Measurements from ENCODE around the gene SZRD1. TPM values are rescaled to one million over a fixed set of nuclear protein-coding genes. Genes with fewer than 3 reads are reported as not detected.
"Not testable (repeated sequence)": the region's sequence is repeated elsewhere in the genome, so short reads cannot be mapped to it uniquely, and the experiment has no call there.

Gene SZRD1, protein sequence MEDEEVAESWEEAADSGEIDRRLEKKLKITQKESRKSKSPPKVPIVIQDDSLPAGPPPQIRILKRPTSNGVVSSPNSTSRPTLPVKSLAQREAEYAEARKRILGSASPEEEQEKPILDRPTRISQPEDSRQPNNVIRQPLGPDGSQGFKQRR
- 198 TPM in 2 replicates for total RNA-seq

DNA sequence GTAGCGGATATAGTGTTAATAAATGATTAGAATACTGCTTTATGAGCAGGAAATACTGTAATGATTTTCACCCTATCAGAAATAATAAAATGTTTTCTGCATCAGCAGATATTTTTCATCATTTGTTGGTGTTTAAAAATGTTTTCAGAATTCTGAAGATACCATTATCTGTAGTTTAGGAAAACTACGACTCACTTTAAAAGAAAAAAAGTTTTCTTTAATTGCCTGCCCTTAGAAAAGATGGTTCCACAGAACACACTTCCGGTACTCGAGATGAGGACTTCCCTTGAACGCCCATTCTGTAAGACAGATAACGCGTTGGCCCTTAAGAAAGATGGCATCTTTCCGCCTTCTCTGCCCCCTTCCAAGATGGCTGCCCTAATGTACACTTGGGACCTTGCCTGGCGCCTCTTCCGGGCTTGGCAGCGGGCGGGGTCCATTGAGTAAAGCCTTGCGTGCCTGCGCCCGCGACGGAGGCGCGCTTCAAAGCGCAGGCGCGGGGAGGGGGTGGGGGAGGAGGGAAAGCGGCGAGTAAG lies at the start of gene SZRD1:
TSS of gene SZRD1 (plus strand) at position 521 of the 536 bp plus-strand sequence. CDS start 16 bp downstream, outside the sequence.
- Mint-ChIP-seq H3K9me3 (no peaks in the 10 kb centered on the region), H3K4me1 (ENCODE audit: low read depth) (peaks cover 30% of the 10 kb centered on the region), H3K36me3 (ENCODE audit: low read depth) (peaks cover 21% of the 10 kb centered on the region), H3K27ac (peak within 1 kb of the TSS; percentile 99), H3K27me3 (ENCODE audit: low read depth) (no peaks in the 10 kb centered on the region), H3K4me3 (ENCODE audit: low read depth) (peak within 1 kb of the TSS; percentile 96)
- intact Hi-C loops (cut with micrococcal nuclease), result loop anchor here (1.0 to 5.0 kb wide), 10 partner anchors 14 to 840 kb away; partner anchors contain the start of genes CPLANE2, DDI2, DNAJC16 and FBXO42
- DNase-seq (ENCODE audit: low spot score), result peak; percentile 95

DNA sequence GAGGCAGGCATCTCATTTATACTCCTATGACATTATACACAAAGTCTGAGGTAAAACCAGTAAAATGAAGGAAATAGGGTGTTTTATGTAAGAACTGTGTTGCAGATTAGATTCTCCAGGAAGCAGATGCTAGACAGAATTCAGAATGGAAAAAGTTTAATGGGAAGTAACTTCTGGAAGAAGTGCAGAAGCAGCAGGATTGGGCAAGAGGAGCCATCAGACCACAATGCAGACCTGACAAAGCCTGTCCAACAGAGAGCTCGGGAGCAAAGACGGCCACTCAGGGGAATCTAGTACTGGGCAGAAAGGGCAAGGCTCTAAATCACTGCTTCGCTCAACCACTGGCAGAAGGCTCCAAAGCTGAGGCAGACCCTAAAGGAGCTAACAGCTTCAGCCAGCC lies 48.5 kb upstream of the SZRD1 start:
- Mint-ChIP-seq H3K9me3 (no peaks in the 10 kb centered on the region), H3K4me3 (ENCODE audit: low read depth) (no peak overlapping the region), H3K36me3 (ENCODE audit: low read depth) (peaks cover 15% of the 10 kb centered on the region), H3K27me3 (ENCODE audit: low read depth) (no peaks in the 10 kb centered on the region), H3K27ac (no peak overlapping the region), H3K4me1 (ENCODE audit: low read depth) (peaks cover 2% of the 10 kb centered on the region)
- intact Hi-C loops (cut with micrococcal nuclease), result no loop called here
- no peak for DNase-seq (ENCODE audit: low spot score)

DNA sequence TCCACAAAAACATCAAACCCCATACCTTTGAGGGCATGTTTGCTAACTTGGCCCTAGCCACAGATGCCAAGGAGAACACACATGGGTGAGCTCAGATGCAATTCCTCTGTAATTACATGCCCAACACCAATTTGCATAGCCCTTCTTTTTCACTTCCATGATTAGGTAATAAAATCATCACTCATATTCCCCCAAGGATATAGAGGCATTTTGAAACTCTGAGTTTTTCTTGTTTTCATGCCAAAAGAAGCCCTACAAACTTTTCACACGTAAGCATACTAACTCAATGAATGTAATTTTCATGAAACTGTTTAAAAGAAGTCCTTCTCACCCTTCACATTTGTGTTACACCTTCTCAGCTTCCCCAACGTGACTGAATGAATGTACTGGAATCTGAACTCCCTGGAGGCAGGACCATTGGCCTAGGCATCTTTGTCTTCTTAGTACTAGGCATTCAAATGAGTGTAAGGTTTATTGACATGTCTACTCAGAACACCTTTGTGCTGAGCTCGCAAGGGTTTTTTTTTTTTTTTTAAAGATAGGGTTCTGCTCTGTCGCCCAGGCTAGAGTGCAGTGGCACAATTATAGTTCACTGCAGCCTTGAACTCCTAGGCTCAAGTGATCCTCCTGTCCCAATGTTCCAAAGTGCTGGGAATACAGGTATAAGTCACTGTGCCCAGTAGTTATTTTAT lies 45.7 kb upstream of the SZRD1 start:
- H3K4me3 Mint-ChIP-seq (ENCODE audit: low read depth), result no peak overlapping the region
- intact Hi-C loops (cut with micrococcal nuclease), result no loop called here
- no peaks in the 10 kb centered on the region for H3K27me3 Mint-ChIP-seq (ENCODE audit: low read depth)
- no peaks in the 10 kb centered on the region for H3K9me3 Mint-ChIP-seq
- peaks cover 6% of the 10 kb centered on the region for H3K36me3 Mint-ChIP-seq (ENCODE audit: low read depth)
- peaks cover 2% of the 10 kb centered on the region for H3K4me1 Mint-ChIP-seq (ENCODE audit: low read depth)
- H3K27ac Mint-ChIP-seq, result no peak overlapping the region
- DNase-seq (ENCODE audit: low spot score), result no peak

DNA sequence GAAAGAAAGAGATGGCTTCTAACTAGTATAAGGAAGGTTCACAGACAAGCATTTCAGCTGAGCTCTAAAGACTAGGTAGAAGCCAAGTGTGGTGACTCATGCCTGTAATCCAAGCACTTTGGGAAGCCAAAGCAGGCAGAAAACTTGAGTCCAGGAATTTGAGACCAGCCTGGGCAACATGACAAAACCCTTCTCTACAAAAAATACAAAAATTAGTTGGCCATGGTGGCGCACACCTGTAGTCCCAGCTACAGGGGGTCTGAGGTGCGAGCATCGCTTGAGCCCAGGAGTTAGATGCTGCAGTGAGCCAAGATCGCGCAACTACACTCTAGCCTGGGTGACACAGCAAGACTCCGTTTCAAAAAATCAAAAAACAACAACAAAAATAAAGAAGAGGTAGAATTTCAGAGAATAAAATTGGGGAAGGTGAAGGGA lies 42.6 kb upstream of the SZRD1 start:
- H3K4me3 Mint-ChIP-seq (ENCODE audit: low read depth), result no peak overlapping the region
- H3K27ac Mint-ChIP-seq, result no peak overlapping the region
- no peak for DNase-seq (ENCODE audit: low spot score)
- H3K36me3 Mint-ChIP-seq (ENCODE audit: low read depth), result peaks cover 13% of the 10 kb centered on the region
- no peaks in the 10 kb centered on the region for H3K27me3 Mint-ChIP-seq (ENCODE audit: low read depth)
- intact Hi-C loops (cut with micrococcal nuclease), result no loop called here
- peaks cover 5% of the 10 kb centered on the region for H3K4me1 Mint-ChIP-seq (ENCODE audit: low read depth)
- H3K9me3 Mint-ChIP-seq, result no peaks in the 10 kb centered on the region

DNA sequence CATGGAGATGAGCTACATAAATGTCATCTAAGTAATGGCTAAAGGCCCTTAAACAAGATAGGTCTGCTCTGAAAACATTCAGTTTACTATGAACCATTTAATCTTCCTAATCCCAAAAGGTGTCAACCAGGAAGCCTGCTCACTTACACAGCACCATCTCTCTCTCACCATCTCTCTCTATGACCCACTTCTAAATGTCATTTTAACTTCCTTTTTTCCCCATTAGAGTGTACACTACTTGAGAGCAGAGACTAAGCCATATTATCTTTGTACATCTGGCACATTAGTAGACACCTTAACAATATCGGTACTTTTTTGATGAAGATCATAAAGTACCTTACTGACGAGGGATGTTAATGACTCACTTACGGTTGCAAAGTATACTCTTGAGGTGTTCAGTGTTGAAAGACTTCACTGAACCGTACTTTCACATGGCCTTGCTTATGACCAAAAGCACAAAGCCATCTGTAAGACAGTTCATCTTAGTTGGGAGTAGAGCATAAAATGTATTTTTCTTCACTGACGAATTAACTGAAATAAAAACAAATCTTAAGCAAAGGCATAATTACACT lies 40.1 kb upstream of the SZRD1 start:
- Mint-ChIP-seq H3K36me3 (ENCODE audit: low read depth) (peaks cover 13% of the 10 kb centered on the region), H3K27me3 (ENCODE audit: low read depth) (no peaks in the 10 kb centered on the region), H3K4me1 (ENCODE audit: low read depth) (peaks cover 3% of the 10 kb centered on the region), H3K9me3 (no peaks in the 10 kb centered on the region), H3K27ac (no peak overlapping the region), H3K4me3 (ENCODE audit: low read depth) (no peak overlapping the region)
- no peak for DNase-seq (ENCODE audit: low spot score)
- intact Hi-C loops (cut with micrococcal nuclease), result no loop called here

DNA sequence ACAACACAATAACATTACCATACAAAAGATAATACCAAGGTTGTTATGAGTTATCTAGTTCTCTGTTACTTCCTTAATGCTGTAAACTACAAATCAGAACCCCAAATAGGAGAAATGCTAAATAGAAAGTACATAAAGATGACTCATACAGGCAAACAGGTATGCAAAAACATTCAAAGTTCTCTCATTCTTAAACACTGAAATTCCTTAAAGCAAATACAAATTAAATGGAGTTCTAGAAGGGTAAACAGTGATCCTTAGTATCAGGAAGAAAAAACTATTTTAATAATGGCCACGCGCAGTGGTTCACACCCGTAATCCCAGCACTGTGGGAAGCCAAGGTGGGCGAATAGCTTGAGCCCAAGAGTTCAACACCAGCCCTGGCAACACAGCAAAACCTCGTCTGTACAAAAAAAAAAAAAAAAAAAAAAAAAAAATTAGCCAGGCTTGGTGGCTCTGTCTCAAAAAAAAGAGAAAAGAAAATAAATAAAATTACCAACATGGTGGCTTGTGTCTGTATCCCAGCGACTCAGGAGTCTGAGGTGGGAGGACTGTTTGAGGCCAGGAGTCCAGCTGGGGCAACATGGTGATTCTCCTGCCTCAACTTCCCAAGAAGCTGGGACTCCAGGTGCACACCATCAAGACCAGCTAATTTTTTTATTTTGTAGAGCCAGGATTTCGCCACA lies 32.2 kb upstream of the SZRD1 start:
- H3K4me1 Mint-ChIP-seq (ENCODE audit: low read depth), result peaks cover 14% of the 10 kb centered on the region
- intact Hi-C loops (cut with micrococcal nuclease), result no loop called here
- H3K27me3 Mint-ChIP-seq (ENCODE audit: low read depth), result no peaks in the 10 kb centered on the region
- no peaks in the 10 kb centered on the region for H3K9me3 Mint-ChIP-seq
- H3K27ac Mint-ChIP-seq, result no peak overlapping the region
- peaks cover 6% of the 10 kb centered on the region for H3K36me3 Mint-ChIP-seq (ENCODE audit: low read depth)
- H3K4me3 Mint-ChIP-seq (ENCODE audit: low read depth), result no peak overlapping the region
- DNase-seq (ENCODE audit: low spot score), result no peak

DNA sequence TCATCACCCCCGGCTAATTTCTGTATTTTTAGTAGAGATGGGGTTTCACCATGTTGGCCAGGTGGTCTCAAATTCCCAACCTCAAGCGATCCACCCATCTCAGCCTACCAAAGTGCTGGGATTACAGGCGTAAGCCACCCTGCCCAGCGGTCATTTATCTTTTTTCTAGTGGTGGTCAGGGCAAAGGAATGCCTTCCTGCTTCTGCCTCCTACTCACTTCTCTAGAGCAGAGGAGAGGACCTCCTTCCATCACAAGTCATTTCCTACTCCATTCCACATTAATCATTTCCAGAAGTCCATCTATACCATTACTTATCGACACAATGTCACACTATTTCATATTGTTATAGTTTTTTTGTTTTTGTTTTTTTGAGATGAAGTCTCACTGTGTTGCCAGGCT lies 28.1 kb upstream of the SZRD1 start:
- Mint-ChIP-seq H3K36me3 (ENCODE audit: low read depth) (peaks cover 8% of the 10 kb centered on the region), H3K4me3 (ENCODE audit: low read depth) (no peak overlapping the region), H3K9me3 (no peaks in the 10 kb centered on the region), H3K27ac (no peak overlapping the region), H3K4me1 (ENCODE audit: low read depth) (peaks cover 14% of the 10 kb centered on the region), H3K27me3 (ENCODE audit: low read depth) (no peaks in the 10 kb centered on the region)
- DNase-seq (ENCODE audit: low spot score), result no peak
- intact Hi-C loops (cut with micrococcal nuclease), result no loop called here

DNA sequence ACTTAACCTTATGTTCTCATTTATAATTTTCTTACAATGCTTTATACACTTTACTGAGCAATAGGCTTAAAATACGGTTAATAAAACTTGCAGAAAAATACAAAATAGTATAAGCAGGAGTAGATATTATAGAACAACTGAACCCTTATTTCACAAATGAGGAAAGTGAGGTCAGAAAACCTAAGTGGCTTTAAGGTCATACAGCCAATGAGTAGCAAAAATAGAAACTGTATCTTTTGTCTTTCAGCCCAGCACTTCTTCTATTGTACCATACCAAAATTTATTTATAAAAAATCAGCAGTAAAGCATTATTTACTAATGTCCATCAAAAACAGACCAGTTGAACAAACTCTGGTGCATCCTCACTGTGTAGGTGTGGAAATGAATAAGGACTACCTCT lies 26.4 kb upstream of the SZRD1 start:
- H3K27me3 Mint-ChIP-seq (ENCODE audit: low read depth), result no peaks in the 10 kb centered on the region
- DNase-seq (ENCODE audit: low spot score), result no peak
- peaks cover 7% of the 10 kb centered on the region for H3K4me1 Mint-ChIP-seq (ENCODE audit: low read depth)
- no peak overlapping the region for H3K27ac Mint-ChIP-seq
- no peaks in the 10 kb centered on the region for H3K9me3 Mint-ChIP-seq
- H3K36me3 Mint-ChIP-seq (ENCODE audit: low read depth), result peaks cover 8% of the 10 kb centered on the region
- intact Hi-C loops (cut with micrococcal nuclease), result no loop called here
- no peak overlapping the region for H3K4me3 Mint-ChIP-seq (ENCODE audit: low read depth)

DNA sequence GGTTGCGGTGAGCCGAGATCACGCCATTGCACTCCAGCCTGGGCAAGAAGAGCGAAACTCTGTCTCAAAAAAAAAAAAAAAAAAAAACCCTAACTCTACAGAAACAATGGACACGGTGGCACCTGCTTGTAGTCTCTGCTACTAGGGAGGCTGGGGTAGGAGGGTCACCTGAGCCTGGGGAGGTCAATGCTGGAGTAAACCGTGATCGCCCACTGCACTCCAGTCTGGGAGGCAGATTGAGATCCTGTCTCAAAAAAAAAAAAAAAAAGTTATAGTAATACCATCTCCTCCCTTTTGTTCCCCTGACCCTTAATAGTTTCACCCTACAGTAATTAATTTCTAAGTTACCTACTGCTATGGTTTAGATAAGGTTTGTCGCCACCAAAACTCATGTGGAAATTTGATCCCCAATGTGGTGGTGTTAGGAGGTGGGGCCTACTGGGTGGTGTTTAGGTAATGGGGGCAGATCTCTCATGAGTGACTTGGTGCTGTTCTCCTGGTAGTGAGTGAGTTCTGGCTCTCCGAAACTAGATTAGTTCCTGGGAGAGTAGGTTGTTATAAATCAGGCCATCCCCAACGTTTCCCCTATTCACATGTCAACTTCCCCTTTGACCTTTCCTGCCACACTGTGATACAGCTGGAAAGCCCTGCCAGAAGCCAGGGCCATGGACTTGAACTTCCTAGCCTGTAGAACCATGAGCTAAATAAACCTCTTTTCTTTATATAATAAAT lies 24.5 kb upstream of the SZRD1 start:
- no peak for DNase-seq (ENCODE audit: low spot score)
- Mint-ChIP-seq H3K27ac (no peak overlapping the region), H3K4me1 (ENCODE audit: low read depth) (peaks cover 3% of the 10 kb centered on the region), H3K4me3 (ENCODE audit: low read depth) (no peak overlapping the region), H3K9me3 (no peaks in the 10 kb centered on the region), H3K27me3 (ENCODE audit: low read depth) (no peaks in the 10 kb centered on the region), H3K36me3 (ENCODE audit: low read depth) (peaks cover 8% of the 10 kb centered on the region)
- intact Hi-C loops (cut with micrococcal nuclease), result no loop called here

DNA sequence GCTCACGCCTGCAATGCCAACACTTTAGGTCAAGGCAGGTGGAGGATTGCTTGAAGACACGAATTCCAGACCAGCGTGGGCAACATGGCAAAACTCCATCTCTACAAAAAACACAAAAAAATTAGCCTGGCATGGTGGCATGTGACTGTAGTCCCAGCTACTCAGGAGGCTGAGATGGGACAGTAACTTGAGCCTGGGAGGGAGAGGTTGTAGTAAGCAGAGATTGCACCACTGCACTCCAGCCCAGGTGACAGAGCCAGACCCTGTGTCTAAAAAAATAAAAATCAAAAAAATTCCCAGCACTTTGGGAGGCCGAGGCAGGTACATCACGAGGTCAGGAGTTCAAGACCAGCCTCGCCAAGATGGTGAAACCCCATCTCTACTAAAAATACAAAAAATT lies 23.8 kb upstream of the SZRD1 start:
- H3K36me3 Mint-ChIP-seq (ENCODE audit: low read depth); intact Hi-C loops (cut with micrococcal nuclease); DNase-seq (ENCODE audit: low spot score); H3K4me3 Mint-ChIP-seq (ENCODE audit: low read depth); H3K27ac Mint-ChIP-seq; H3K4me1 Mint-ChIP-seq (ENCODE audit: low read depth); H3K27me3 Mint-ChIP-seq (ENCODE audit: low read depth); H3K9me3 Mint-ChIP-seq: not testable (repeated sequence)

DNA sequence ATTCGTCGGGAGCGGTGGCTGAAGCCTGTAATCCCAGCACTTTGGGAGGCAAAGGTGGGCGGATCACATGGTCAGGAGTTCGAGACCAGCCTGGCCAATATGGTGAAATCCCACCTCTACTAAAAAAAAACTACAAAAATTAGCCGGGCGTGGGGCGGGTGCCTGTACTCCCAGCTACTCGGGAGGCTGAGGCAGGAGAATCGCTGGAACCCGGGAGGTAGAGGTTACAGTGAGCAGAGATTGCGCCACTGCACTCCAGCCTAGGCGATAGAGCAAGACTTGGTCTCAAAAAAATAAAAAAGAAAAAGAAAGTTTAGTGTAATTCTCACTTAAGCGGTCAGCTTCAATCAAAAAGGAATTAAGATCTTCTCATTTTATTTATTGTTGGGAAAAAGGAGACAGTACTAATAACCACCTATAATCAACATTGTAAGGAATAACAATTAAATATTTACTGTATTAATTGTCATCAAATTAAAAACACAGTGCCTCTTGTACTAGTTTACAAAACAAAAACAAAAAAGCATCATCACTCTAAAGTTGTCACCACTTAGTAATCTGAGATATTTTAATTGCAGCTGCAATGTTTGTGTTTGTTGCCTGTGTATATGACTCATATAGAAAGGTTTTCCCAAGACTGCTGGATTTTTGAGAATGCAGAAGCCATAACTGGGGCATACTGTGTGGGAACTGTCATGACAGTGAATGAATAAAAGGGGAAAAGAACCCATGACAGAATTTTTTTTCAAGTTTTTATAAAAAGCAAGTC lies 18.4 kb upstream of the SZRD1 start:
- Mint-ChIP-seq H3K36me3 (ENCODE audit: low read depth) (peaks cover 10% of the 10 kb centered on the region), H3K27ac (no peak overlapping the region), H3K27me3 (ENCODE audit: low read depth) (no peaks in the 10 kb centered on the region), H3K9me3 (no peaks in the 10 kb centered on the region), H3K4me1 (ENCODE audit: low read depth) (peaks cover 26% of the 10 kb centered on the region), H3K4me3 (ENCODE audit: low read depth) (no peak overlapping the region)
- intact Hi-C loops (cut with micrococcal nuclease), result no loop called here
- no peak for DNase-seq (ENCODE audit: low spot score)
